GM12891 (cell line): ENCODE data around the gene CNTNAP4.

Source experiments
- POLR2A ChIP-seq: IDR thresholded peaks from 2 replicates; pipeline ENCODE4 v1.6.1; 2011; ENCODE audit warnings: low read depth, low read length, control low read depth
- POLR2AphosphoS5 ChIP-seq: IDR thresholded peaks from 2 replicates; pipeline ENCODE4 v1.6.1; 2011; ENCODE audit warnings: low read depth, low read length, control low read depth

- TF ChIP-seq POLR2A (no peak), POLR2AphosphoS5 (no peak)
Observed at GRCh38 chr16:76577003-76577402, 299.8 kb downstream of the CNTNAP4 start.
